HCT116 (cell line): ENCODE measurements around the gene MGST3. TPM values are rescaled to one million over a fixed set of nuclear protein-coding genes. Genes with fewer than 3 reads are reported as not detected.

Experiments used
- ATAC-seq: fragments of 200-7000 bp; cut with Tn5 transposase; 2 replicates; pipeline ENCODE4 v1.9.1; 2020; ENCODE audit warnings: mild to moderate bottlenecking, moderate library complexity
- BruUV-seq: library from RNA; stranded (reverse); fragments of 400-500 nt; replicated peaks from 2 replicates; lab custom pipeline; 2021; lab: Mats Ljungman, UMichigan
- CTCF ChIA-PET: fragments of 300-600 bp; sonication (Branson Sonifier 250); formaldehyde crosslinking; loops from one replicate; lab custom pipeline; 2021; ENCODE audit warnings: antibody characterized with exemption; lab: Charles Lee
- POLR2A ChIA-PET: fragments of 300-600, 350-600 bp; sonication (Branson Sonifier 250); formaldehyde crosslinking; loops from one replicate; lab custom pipeline; 2021; ENCODE audit warnings: antibody characterized with exemption; lab: Charles Lee
- RAD21 ChIA-PET, 2 experiments: fragments of 300-600 bp; sonication (Branson Sonifier 250); formaldehyde crosslinking; loops; one replicate each; lab custom pipeline; 2023; ENCODE audit warnings: low total read pairs in 2 of 2; ENCODE audit not compliant: uncharacterized antibody in 2 of 2, unreplicated experiment in 2 of 2, low non-redundant PET in 1 of 2; lab: Charles Lee
- DNase-seq: peaks from one replicate; pipeline ENCODE4 v3.0.0-alpha.2; 2010; ENCODE audit warnings: low read depth, low spot score
- H2AFZ ChIP-seq: fragments of 200-600 bp; shearing (Covaris generic), sonication (generic); 2 replicates; pipeline ENCODE4 v1.6.1; 2017; ENCODE audit warnings: low read depth, mixed run types, mixed read lengths, antibody characterized with exemption, low read length; ENCODE audit not compliant: poor library complexity, severe bottlenecking
- H3K27ac ChIP-seq: 2 replicates; pipeline ENCODE4 v1.5.1; 2012; ENCODE audit warnings: low read depth, low read length
- H3K27me3 ChIP-seq: fragments of 200-600 bp; sonication (generic); 2 replicates; pipeline ENCODE4 v1.6.1; 2016; ENCODE audit warnings: mixed run types, low read length, mixed read lengths; ENCODE audit not compliant: insufficient read depth
- H3K36me3 ChIP-seq, 2 experiments: fragments of 200-500 bp in 1 of 2; fragments of 200-600 bp in 1 of 2; sonication (Bioruptor generic) in 1 of 2; sonication (generic) in 1 of 2; 2 replicates each; pipeline versions ENCODE4 v1.5.1 to v1.6.1; 2014 to 2016; ENCODE audit warnings: low read length in 2 of 2, inconsistent platforms in 1 of 2, mixed read lengths in 1 of 2, mixed run types in 1 of 2; ENCODE audit not compliant: insufficient read depth in 2 of 2, control insufficient read depth in 1 of 2
- H3K4me1 ChIP-seq, 2 experiments: fragments of 200-600 bp in 1 of 2; sonication (generic) in 1 of 2; 2 replicates each; pipeline versions ENCODE4 v1.5.1 to v1.6.1; 2012 to 2017; ENCODE audit warnings: low read length in 2 of 2, inconsistent platforms in 1 of 2, mild to moderate bottlenecking in 1 of 2, mixed read lengths in 1 of 2, mixed run types in 1 of 2, moderate library complexity in 1 of 2; ENCODE audit not compliant: insufficient read depth in 2 of 2, control insufficient read depth in 1 of 2
- H3K4me2 ChIP-seq: fragments of 200-600 bp; sonication (generic); 2 replicates; pipeline ENCODE4 v1.6.1; 2017; ENCODE audit warnings: mixed run types, low read length, mixed read lengths
- H3K4me3 ChIP-seq, 2 experiments: fragments of 200-600 bp in 1 of 2; sonication (generic) in 1 of 2; replicated peaks in 1 of 2; 2 replicates each; pipeline ENCODE4 v1.5.1; 2011 to 2016; ENCODE audit warnings: low read length in 2 of 2, control low read depth in 1 of 2, low read depth in 1 of 2, mild to moderate bottlenecking in 1 of 2, mixed read lengths in 1 of 2, mixed run types in 1 of 2
- H3K79me2 ChIP-seq: fragments of 200-600 bp; sonication (generic); 2 replicates; pipeline ENCODE4 v1.6.1; 2017; ENCODE audit warnings: mild to moderate bottlenecking, mixed run types, low read length, moderate library complexity, mixed read lengths; ENCODE audit not compliant: insufficient read depth
- H3K9ac ChIP-seq: fragments of 200-600 bp; sonication (generic); 2 replicates; pipeline ENCODE4 v1.6.1; 2016; ENCODE audit warnings: low read length, mixed read lengths
- H3K9me2 ChIP-seq: fragments of 200-600 bp; sonication (generic), shearing (Covaris generic); 2 replicates; pipeline ENCODE4 v1.6.1; 2017; ENCODE audit warnings: mixed run types, mild to moderate bottlenecking, moderate library complexity; ENCODE audit not compliant: insufficient read depth
- H3K9me3 ChIP-seq, 2 experiments: fragments of 200-500 bp in 1 of 2; fragments of 200-600 bp in 1 of 2; sonication (Bioruptor generic) in 1 of 2; sonication (generic) in 1 of 2; 2 replicates each; pipeline ENCODE4 v1.6.1; 2014 to 2017; ENCODE audit warnings: low read length in 2 of 2, mixed read lengths in 2 of 2, inconsistent platforms in 1 of 2, low read depth in 1 of 2, mild to moderate bottlenecking in 1 of 2, mixed run types in 1 of 2, moderate library complexity in 1 of 2; ENCODE audit not compliant: control insufficient read depth in 1 of 2, insufficient read depth in 1 of 2
- H4K20me1 ChIP-seq: fragments of 200-600 bp; sonication (generic), shearing (Covaris generic); 2 replicates; pipeline ENCODE4 v1.6.1; 2017; ENCODE audit warnings: mixed run types, mild to moderate bottlenecking, moderate library complexity; ENCODE audit not compliant: insufficient read depth
- CBX3 ChIP-seq: IDR thresholded peaks from 2 replicates; pipeline ENCODE4 v1.6.1; 2012; ENCODE audit warnings: low read depth
- CEBPB ChIP-seq: IDR thresholded peaks from 2 replicates; pipeline ENCODE4 v1.6.1; 2012; ENCODE audit warnings: low read depth
- ELF1 ChIP-seq: IDR thresholded peaks from 2 replicates; pipeline ENCODE4 v1.6.1; 2012; ENCODE audit warnings: low read depth, borderline replicate concordance
- POLR2A ChIP-seq: IDR thresholded peaks from 2 replicates; pipeline ENCODE4 v1.7.0; 2011; ENCODE audit warnings: borderline replicate concordance; ENCODE audit not compliant: insufficient read depth, insufficient read length; ENCODE audit errors: extremely low read depth
- POLR2AphosphoS5 ChIP-seq: IDR thresholded peaks from 2 replicates; pipeline ENCODE4 v1.6.1; 2011; ENCODE audit warnings: mild to moderate bottlenecking, low read depth, low read length, moderate library complexity
- REST ChIP-seq: IDR thresholded peaks from 2 replicates; pipeline ENCODE4 v1.6.1; 2012; ENCODE audit warnings: low read depth
- SRF ChIP-seq: IDR thresholded peaks from 2 replicates; pipeline ENCODE4 v1.6.1; 2012; ENCODE audit warnings: low read depth
- YY1 ChIP-seq: IDR thresholded peaks from 2 replicates; pipeline ENCODE4 v1.6.1; 2011; ENCODE audit warnings: low read length, low read depth, moderate library complexity, mild to moderate bottlenecking; ENCODE audit not compliant: insufficient replicate concordance; ENCODE audit errors: extremely low read depth
- ZNF274 ChIP-seq: fragments of 200-500 bp; sonication (Bioruptor generic); IDR thresholded peaks from 2 replicates; pipeline ENCODE4 v1.6.1; 2014; ENCODE audit warnings: mild to moderate bottlenecking, low read depth, low read length, inconsistent platforms
- intact Hi-C: fragments of 100-400 bp; cut with micrococcal nuclease; formaldehyde crosslinking; loops from 2 replicates; pipeline ENCODE4 v1.10.0; 2022
- total RNA-seq: library from RNA; stranded (reverse); gene quantifications from one replicate; pipeline ENCODE4 v1.2.1, GENCODE V29; 2021; ENCODE audit not compliant: unreplicated experiment

The MGST3 gene
- total RNA-seq, 1 experiment from 2014 or later = 93.7 TPM

DNA sequence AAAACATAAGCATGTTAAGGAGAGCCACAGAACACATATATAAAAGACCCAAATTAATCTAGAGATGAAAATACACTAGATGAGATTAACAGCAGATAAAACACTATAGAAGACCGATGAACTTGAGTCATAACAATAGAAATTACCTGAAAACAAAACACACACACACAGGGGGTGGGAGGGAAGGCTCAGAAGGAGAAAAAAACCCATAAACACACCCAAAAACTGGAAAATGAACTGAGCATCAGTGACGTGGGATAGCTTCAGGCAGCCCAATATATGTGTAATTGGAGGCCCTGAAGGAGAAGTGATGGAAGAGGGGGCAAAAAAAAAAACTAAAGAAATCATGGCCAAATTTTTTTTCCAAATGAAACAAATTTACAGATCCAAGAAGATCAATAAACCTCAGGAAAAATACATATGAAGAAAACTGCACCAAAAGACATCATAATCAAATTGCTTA lies 56.0 kb downstream of the MGST3 start:
- Histone ChIP-seq H3K27me3 (no peaks in the 10 kb centered on the region), H2AFZ (no peak overlapping the region), H3K9me3 (no peaks in the 10 kb centered on the region), H4K20me1 (peaks cover 5% of the 10 kb centered on the region; the same call in 1 of the 2 replicates), H3K27ac (no peak overlapping the region), H3K9me2 (no peaks in the 10 kb centered on the region), H3K36me3 (peaks cover 0 to 14% of the 10 kb centered on the region in 2 experiments; a peak in 1 of 4 replicates), H3K79me2 (peaks cover 51% of the 10 kb centered on the region), H3K4me3 (no peak overlapping the region), H3K4me1 (no peaks in the 10 kb centered on the region), H3K9ac (no peak overlapping the region), H3K4me2 (no peak overlapping the region)
- intact Hi-C loops = no loop called here
- RAD21 ChIA-PET = no interaction called here
- POLR2A ChIA-PET = interaction anchor here (0.8 kb wide), 1 partner anchor 11 kb away, joined by 3 read pairs; the partner anchor contains the start of gene ALDH9A1
- ATAC-seq (no peak), DNase-seq (no peak)
- no TSS peak for BruUV-seq
- TF ChIP-seq YY1 (no peak), CBX3 (no peak), REST (no peak), POLR2A (no peak), CEBPB (no peak), POLR2AphosphoS5 (no peak), ELF1 (no peak), ZNF274 (no peak), SRF (no peak)
- TF ChIP-seq, all 23 proteins: peak for 0
- CTCF ChIA-PET = interaction anchor here (1.0 kb wide), 1 partner anchor 11 kb away, joined by 4 read pairs; the partner anchor contains the start of gene ALDH9A1
